ENCODE measurements around the gene FILIP1L. TPM values are rescaled to one million over a fixed set of nuclear protein-coding genes. Genes with fewer than 3 reads are reported as not detected.

The FILIP1L gene
- total RNA-seq, 1 experiment from 2014 or later, result 0.07 TPM

- Histone ChIP-seq H2BK120ac (ENCODE audit: low read depth, low read length, poor library complexity, severe bottlenecking) (no peak overlapping the region), H3K9ac (ENCODE audit: extremely low read depth, insufficient read length, low read length) (no peak overlapping the region), H3K4me1 (ENCODE audit: insufficient read depth, low read length) (no peaks in the 10 kb centered on the region; the same call in 1 of the 2 replicates), H3T11ph (ENCODE audit: low read length) (no peak overlapping the region), H3K4ac (ENCODE audit: low read depth, low read length) (no peak overlapping the region), H3K4me2 (ENCODE audit: insufficient read depth, insufficient read length, low read length) (no peak overlapping the region), H3K18ac (ENCODE audit: insufficient read length, low read depth, low read length) (no peak overlapping the region), H2BK5ac (ENCODE audit: insufficient read length, low read length) (no peak overlapping the region), H4K91ac (ENCODE audit: insufficient read length, low read depth, low read length) (no peak overlapping the region), H3K23ac (ENCODE audit: insufficient read length, low read depth, low read length) (no peak overlapping the region), H3K79me1 (ENCODE audit: insufficient read depth, low read depth, low read length, poor library complexity, severe bottlenecking) (no peaks in the 10 kb centered on the region), H3K79me2 (ENCODE audit: insufficient read depth, low read length) (no peaks in the 10 kb centered on the region), H3K23me2 (ENCODE audit: insufficient read length, low read depth, low read length, poor library complexity, severe bottlenecking) (no peaks in the 10 kb centered on the region), H4K20me1 (ENCODE audit: control insufficient read depth, insufficient read depth, insufficient read length) (no peaks in the 10 kb centered on the region), H2AFZ (ENCODE audit: low read length) (no peak overlapping the region), H3K14ac (ENCODE audit: insufficient read depth, low read length) (no peak overlapping the region), H3K56ac (ENCODE audit: insufficient read length, low read depth, low read length) (no peak overlapping the region), H4K5ac (ENCODE audit: insufficient read length, low read depth, low read length) (no peak overlapping the region), H2AK5ac (ENCODE audit: insufficient read length, low read length) (no peak overlapping the region), H2BK20ac (ENCODE audit: low read depth, low read length, poor library complexity, severe bottlenecking) (no peak overlapping the region), H2BK15ac (ENCODE audit: low read depth, low read length) (no peak overlapping the region), H2BK12ac (ENCODE audit: insufficient read length, low read depth, low read length) (no peak overlapping the region), H3K27ac (ENCODE audit: insufficient read length, low read depth, low read length) (no peak overlapping the region), H3K27me3 (ENCODE audit: insufficient read depth, low read length) (no peaks in the 10 kb centered on the region), H3K9me3 (ENCODE audit: control insufficient read depth, low read depth, low read length) (no peaks in the 10 kb centered on the region), H4K8ac (replicated peaks; ENCODE audit: insufficient read length, low read depth, low read length) (no peak overlapping the region)
- no peaks in the 10 kb centered on the region for H3K27me3 Mint-ChIP-seq (ENCODE audit: low read depth)
- DNase-seq, result no peak
- peak overlapping the region in 1 of 3 experiments; percentile 25; a peak in 1 of 7 replicates for H3K27ac Mint-ChIP-seq
- H3K36me3 Mint-ChIP-seq (ENCODE audit: insufficient read depth in 1 of 3, low read depth in 3 of 3), result no peaks in the 10 kb centered on the region
- WGBS (ENCODE audit: extremely low coverage, insufficient read length, low lambda C conversion rate), result no CpG with 5 or more reads among the region's 7 CpGs
- H3K9me3 Mint-ChIP-seq, result no peaks in the 10 kb centered on the region
- no peak overlapping the region for H3K4me3 Mint-ChIP-seq
- H3K4me1 Mint-ChIP-seq, result peaks cover 0 to 4% of the 10 kb centered on the region in 2 experiments; a peak in 1 of 4 replicates
- no peak for TF ChIP-seq CTCF (conservative IDR thresholded peaks at IDR 0.05)
Observed at GRCh38 chr3:99960941-99961340, 153.4 kb downstream of the FILIP1L start.
